ENCODE results near the gene MACROD1.
"Not testable (repeated sequence)": the region's sequence is repeated elsewhere in the genome, so short reads cannot be mapped to it uniquely, and the experiment has no call there.

Gene MACROD1

DNA sequence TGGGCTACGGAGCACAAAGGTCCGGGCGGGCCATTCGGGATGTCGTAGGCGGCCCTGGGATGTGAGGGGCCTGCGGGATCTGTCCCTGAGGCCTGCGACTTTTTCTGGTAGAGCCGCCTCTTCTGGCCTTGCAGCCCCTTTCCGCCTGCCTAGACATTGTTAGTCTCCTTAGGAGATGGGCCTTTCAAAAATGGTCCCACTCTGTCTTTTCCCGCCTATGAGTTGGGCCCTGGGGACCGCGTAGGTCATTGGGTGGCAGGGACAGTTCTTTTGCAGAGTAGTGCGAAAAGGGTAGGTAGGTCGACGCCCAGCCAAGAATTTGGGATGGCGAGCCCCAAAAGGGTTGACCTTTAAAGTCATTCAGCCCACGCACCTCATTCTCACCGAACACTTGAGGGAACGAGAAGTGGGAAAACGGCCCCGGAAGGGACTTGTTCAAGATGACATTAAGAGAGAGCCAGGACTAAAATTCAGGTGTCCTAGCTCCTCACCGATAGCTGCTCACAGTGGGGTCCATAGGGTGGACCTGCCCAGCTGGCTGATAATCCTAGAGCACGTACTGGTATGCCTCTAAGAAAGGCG is 178.9 kb downstream of the MACROD1 start:
- no peak for DNase-seq

GRCh38 chr11:63986156-63986931 is 179.6 kb downstream of the MACROD1 start, which contains the start of gene OTUB1:
TSS of gene OTUB1 (plus strand) at chr11:63986438. CDS start at chr11:63986457, 19 bp downstream.
- DNase-seq: peak; percentile 69

- no peak for DNase-seq
Measured at GRCh38 chr11:63985812-63986155, 180.1 kb downstream of the MACROD1 start.

- DNase-seq: no peak
Measured at GRCh38 chr11:63979426-63979825, 186.5 kb downstream of the MACROD1 start.

GRCh38 chr11:63978551-63979239 is 187.2 kb downstream of the MACROD1 start:
- no peak for DNase-seq

DNA sequence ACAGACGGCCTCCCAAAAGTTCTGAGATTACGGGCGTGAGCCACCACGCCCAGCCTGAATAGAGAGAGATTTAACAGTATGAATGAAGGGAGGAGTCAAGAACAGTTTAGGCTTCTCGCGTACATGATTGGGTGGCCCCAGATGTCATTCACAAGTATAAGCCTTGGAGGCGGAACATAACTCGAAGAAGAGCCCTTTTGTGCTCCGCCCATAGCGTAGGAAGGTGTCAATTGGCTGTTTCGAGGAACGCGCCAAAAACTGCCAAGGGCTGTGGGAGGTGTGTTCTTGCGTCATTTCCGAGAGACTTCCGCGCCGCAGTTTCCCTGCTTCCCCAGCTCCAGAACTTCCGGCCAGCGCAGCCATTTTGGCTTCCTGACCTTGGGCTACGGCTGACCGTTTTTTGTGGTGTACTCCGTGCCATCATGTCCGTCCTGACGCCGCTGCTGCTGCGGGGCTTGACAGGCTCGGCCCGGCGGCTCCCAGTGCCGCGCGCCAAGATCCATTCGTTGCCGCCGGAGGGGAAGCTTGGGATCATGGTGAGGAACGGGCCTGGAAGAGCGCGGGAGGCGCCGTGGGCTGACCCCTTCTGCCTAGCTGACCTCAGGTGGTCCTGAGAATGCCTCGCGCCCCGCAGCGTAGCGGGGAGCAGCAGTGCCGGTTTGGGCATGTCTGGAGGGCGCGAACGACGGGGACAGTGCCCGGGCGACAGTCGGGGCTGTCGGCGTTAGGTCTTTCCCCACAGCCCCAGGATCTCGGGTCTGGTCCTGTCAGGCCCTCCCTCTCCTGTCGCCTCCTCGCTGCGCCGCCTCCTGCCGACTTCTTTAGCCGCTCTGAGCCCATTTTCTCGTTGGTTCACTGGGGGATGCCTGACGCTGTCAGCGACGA is 191.4 kb downstream of the MACROD1 start, which contains the start of gene COX8A:
Gene COX8A, plus strand, starts transcription at position 362 of the 885 bp plus-strand sequence. Its CDS starts 61 bp downstream, at position 423.
- peak; percentile 99 for DNase-seq

DNA sequence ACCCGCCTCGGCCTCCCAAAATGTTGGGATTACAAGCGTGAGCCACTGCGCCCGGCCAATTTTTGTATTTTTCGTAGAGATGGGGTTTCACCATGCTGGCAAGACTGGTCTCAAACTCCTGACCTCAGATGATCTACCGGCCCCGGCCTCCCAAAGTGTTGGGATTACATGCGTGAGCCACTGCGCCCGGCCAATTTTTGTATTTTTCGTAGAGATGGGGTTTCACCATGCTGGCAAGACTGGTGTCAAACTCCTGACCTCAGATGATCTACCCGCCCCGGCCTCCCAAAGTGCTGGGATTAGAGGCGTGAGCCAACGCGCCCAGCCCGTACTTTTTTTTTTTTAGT is 192.0 kb downstream of the MACROD1 start:
- not testable (repeated sequence) for DNase-seq

GRCh38 chr11:63970902-63971301 is 195.0 kb downstream of the MACROD1 start:
- no peak for DNase-seq

DNA sequence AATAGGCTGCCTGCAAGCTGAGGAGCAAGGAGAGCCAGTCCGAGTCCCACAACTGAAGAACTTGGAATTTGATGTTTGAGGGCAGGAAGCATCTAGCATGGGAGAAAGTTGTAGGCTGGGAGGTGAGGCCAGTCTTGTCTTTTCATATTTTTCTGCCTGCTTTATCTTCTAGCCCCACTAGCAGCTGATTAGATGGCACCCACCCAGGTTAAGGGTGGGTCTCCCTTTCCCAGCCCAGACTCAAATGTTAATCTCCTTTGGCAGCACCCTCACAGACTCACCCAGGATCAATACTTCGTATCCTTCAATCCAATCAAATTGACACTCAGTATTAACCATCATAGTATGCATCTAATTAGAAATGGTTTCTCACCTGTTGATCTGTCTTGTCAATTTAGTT is 196.5 kb downstream of the MACROD1 start:
- no peak for DNase-seq

DNA sequence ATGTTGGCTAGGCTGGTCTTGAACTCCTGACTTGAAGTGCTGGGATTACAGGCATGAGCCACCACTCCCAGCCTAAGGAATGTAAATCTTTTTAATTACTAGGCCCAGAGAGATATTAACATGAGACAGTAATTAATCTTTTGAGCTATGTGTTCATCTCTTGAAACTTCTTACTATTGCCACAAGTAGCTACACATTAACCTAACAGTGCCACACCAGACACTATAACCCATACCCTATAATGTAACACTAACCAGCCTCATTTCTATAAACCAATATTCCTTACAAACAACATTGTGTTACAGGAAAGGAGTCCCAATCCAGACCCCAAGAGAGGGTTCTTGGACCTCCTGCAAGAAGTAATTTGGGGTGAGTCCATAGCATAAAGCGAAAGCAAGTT is 199.5 kb downstream of the MACROD1 start:
- no peak for DNase-seq

GRCh38 chr11:63963895-63964294 is 202.0 kb downstream of the MACROD1 start:
- not testable (repeated sequence) for DNase-seq

DNA sequence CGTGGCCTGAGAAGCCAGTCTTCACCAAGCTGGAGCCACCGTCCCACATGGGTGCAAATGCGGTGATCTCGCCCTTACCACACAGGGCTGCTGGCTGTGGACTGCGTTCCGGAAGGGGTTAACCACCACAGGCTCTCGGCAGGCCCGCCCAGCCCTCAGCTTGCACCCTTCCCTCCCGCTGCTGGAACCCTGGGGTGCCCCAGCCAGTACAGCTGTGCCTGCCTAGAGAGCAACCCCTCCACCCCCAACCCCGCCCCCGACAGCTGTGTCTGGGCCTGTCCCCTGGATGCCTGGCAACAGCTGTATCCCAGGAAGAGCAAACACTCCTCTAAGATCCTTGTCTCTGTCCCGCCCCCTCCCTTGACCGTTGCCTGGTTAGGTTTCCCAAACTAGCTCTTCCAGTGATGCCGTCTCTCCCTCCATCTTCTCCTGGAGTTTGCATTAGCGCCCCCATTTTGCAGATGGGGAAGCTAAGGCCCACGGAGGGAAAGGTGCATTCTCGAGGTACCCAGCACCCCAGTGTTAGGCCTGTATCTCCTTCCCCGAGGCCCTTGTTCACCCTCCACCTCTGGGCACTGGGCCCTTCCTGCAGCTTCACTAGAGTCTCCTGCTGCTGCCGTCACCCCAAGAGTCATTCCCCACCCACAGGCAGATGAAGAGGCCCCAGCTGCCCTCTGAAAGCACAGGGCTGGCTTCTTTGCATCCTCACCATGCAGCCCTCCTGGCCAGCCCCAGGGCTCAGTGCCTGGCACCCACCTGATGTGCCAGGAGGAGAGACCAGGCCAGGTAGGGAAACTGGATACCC is 204.1 kb downstream of the MACROD1 start:
- no peak for DNase-seq

DNA sequence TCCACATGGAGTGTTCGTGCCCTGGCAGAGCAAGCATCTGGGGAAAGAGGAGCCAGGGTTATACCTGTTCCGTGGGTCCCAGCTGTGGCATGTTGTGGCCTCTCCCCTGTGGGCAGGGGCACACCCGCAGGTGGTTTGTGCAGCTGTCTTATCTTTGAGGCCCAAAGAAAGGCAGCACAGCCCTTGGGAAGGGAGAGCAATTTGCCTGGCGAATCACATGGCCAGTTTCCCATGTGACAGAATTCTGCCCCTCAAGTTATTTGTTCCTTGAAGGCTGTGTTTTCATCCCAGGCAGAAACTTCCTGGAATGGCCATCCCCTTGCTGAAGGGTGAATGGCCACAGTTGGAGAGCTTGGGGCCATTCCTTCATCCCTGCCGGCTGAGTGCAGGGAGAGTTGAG is 207.9 kb downstream of the MACROD1 start:
- no peak for DNase-seq

DNA sequence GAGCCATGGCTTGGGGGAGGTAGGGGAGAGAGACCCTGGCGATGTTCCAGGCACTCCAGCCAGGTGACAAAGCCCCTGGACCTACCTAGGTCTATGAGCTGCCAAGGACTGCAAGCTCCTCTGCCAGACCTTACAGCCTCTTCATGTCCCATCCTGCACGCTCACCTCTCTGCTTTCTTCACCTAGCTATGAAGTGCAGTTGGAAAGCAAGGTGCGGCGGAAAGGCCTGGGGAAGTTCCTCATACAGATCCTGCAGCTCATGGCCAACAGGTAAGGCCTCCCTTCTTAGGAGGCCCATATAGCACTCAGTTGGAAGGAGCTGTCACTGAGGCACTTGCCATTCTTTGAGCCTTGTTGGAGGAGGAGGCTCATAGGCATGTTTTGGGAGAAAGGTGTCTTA is 213.3 kb downstream of the MACROD1 start:
- no peak for DNase-seq

DNA sequence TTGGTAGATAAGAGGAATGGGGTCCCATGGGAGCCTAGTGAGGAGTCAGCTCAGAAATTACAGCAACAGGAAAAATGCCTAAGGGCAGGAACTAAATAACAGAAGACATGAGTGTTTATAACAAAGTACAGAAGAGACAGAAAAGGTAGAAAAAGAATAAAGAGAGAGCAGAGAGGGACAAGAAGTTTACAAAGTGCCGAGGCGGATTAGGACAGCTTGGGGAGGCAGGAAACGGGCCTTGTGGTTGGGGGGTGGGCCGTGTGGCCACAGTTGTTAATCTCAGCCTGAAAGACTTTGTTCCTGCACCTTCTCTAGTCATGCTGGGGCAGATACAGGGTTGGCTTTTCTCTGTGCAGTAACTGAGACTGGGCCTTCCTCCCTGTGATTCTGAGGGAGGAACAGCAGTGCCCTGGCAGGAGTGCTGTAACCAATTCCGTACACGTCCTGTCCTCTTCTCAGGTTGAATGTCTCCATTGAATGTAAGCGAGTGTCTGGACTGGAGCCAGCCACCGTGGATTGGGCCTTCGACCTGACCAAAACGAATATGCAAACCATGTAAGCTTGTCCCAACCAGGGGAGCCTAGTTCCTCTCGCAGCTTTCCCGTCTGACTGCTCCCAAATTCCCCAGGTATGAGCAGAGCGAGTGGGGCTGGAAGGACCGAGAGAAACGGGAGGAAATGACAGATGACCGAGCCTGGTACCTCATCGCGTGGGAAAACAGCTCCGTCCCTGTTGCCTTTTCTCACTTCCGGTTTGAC is 214.0 kb downstream of the MACROD1 start:
- DNase-seq: no peak
